AG04449 (cell line): Measurements from ENCODE around the gene JKAMP.
A peak's percentile ranks its signal among the peaks of the same experiment; 100 is the strongest.

ENCODE experiments used
- CTCF ChIA-PET: fragments of 350-600 bp; formaldehyde crosslinking; extraction: SDS; loops from one replicate; lab custom pipeline; 2021; ENCODE audit warnings: antibody characterized with exemption; lab: Yijun Ruan, JAX
- POLR2A ChIA-PET: fragments of 400-600, 350-600 bp; formaldehyde crosslinking; extraction: SDS; loops from one replicate; lab custom pipeline; 2020; ENCODE audit warnings: antibody characterized with exemption, inconsistent platforms; lab: Yijun Ruan, JAX
- DNase-seq: peaks from one replicate; pipeline ENCODE4 v3.0.0-alpha.2; 2010; ENCODE audit warnings: low read depth, low spot score
- H3K4me3 ChIP-seq: 2 replicates; pipeline ENCODE4 v1.5.1; 2011; ENCODE audit warnings: low read depth, mild to moderate bottlenecking, control low read depth, low read length
- CTCF ChIP-seq: IDR thresholded peaks from one replicate; pipeline ENCODE4 v1.5.1; 2011; ENCODE audit warnings: mild to moderate bottlenecking, moderate library complexity, low read length, control low read depth, inconsistent platforms; ENCODE audit not compliant: insufficient read depth; ENCODE audit errors: missing control alignments

Gene JKAMP

DNA sequence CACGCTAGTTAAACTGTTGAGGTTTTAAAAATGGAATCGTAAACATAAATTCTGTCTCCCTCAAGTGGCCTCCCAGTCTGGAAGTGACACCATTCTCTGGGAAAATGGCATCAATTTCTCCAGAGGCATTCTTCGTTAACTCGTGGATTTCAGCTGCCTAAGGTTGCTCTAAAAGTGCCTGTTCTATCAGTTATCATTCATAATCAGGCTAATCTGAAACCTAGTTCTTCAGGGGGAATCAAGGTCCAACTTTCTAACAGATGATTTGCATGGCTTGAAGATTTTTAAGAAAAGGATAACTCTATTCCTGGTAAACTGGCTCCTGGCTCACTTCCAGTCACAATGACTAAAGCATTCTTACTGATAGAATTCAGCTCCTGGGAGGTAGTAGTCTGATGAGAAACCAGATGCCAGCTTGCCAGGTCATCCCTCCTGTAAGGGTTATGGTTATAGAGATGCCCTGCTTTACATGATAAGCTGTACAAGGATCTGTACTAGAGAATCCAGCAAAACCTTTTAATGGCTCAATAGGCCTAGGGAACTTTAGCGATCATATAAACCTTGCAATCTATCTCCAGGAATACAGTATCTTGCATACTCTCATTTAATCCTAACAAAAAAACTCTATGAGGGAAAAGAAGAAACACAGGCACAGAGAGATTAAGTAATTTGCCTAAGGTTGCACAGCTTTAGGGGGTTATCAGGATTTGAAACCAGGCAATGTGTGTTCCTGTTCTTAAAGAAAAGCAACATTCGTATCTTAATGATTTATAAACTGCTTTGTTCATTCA lies 1.6 kb upstream of the JKAMP start:
- TF ChIP-seq CTCF = no peak
- CTCF ChIA-PET = interaction anchor here (1.1 to 1.7 kb wide), 6 partner anchors 9 to 683 kb away, joined by 3 to 15 read pairs (median 4); partner anchors contain the start of genes CCDC175 and DHRS7
- POLR2A ChIA-PET = interaction anchor here (1.0 to 2.5 kb wide), 3 partner anchors 9 to 845 kb away, joined by 3 to 8 read pairs (median 3); partner anchors contain the start of gene DACT1
- H3K4me3 ChIP-seq = peak overlapping the region; percentile 89
- peak; percentile 89 for DNase-seq

DNA sequence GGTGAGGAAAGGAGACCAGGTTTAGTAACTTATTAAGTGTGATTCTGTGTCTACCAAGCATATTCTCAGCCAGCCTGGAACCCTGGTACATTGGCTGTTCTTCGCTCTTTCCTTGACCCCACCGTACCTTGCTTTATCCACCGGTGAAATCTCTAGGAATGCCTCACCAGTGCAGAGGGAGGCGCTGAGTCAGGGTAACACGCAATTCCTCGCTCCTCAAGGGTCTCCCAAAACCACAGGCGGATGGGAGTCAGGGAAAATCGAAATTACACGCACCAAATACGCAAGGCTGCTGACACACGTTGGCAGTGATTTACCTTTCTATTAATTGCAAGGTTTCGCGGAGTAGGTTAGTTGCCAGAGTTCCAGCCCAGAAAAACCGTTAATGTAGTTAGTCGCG lies 954 bp upstream of the JKAMP start:
- POLR2A ChIA-PET = interaction anchor here (1.0 to 2.5 kb wide), 3 partner anchors 9 to 845 kb away, joined by 3 to 8 read pairs (median 3); partner anchors contain the start of gene DACT1
- peak overlapping the region; percentile 89 for H3K4me3 ChIP-seq
- no peak for TF ChIP-seq CTCF
- DNase-seq = peak; percentile 31
- CTCF ChIA-PET = interaction anchor here (0.9 to 1.7 kb wide), 10 partner anchors 9 to 682 kb away, joined by 3 to 15 read pairs (median 3); partner anchors contain the start of genes CCDC175 and DHRS7

GRCh38 chr14:59484639-59485175 lies 390 bp downstream of the JKAMP start:
- DNase-seq = no peak
- CTCF ChIA-PET = interaction anchor here (1.0 to 1.7 kb wide), 11 partner anchors 11 to 362 kb away, joined by 3 to 15 read pairs (median 4); partner anchors contain the start of gene CCDC175
- no peak for TF ChIP-seq CTCF
- POLR2A ChIA-PET = interaction anchor here (0.8 to 2.5 kb wide), 4 partner anchors 11 to 1699 kb away, joined by 3 to 8 read pairs (median 3); no protein-coding TSS in a partner anchor
- peak overlapping the region; percentile 89 for H3K4me3 ChIP-seq

DNA sequence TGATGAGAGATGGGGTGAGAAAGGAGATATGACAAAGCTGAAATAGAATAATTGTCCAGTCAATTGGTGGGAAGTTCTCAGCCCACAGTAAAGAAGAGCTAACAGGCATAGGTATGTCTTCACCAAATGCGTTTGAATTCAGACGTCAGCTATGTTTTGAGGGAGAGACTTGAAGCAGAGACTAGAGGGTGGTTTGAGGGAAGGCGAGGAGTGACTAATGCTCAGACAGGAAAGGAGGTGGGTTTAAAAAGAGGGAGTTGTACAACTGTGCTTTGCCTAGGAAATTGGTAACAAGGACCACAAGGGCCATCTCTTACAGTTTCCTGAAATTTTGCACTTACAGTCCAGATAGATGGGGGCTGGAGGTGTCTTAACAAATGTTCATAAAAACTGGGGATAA lies 6.4 kb downstream of the JKAMP start:
- no peak for TF ChIP-seq CTCF
- CTCF ChIA-PET = interaction anchor here (2.7 kb wide), 1 partner anchor 17 kb away, joined by 6 read pairs; no protein-coding TSS in a partner anchor
- no peak overlapping the region for H3K4me3 ChIP-seq
- POLR2A ChIA-PET = no interaction called here
- no peak for DNase-seq

- POLR2A ChIA-PET = no interaction called here
These were observed 8.1 kb downstream of the JKAMP start for GRCh38 chr14:59492384-59492783.

More at GRCh38 chr14:59492384-59492783, 8.1 kb downstream of the JKAMP start:
- DNase-seq = no peak
- no peak for TF ChIP-seq CTCF
- H3K4me3 ChIP-seq = no peak overlapping the region
- CTCF ChIA-PET = interaction anchor here (1.1 to 2.7 kb wide), 2 partner anchors 9 to 15 kb away, joined by 3 to 6 read pairs; partner anchors contain the start of genes JKAMP and L3HYPDH
